Effector memory CD4-positive, alpha-beta T cell (primary cell): ENCODE data around the gene ZNF329.

ENCODE experiments used
- DNase-seq, 3 donors: peaks; one replicate each; pipeline ENCODE4 v3.0.0-alpha.2; 2020
- H3K27ac ChIP-seq: 2 replicates; pipeline ENCODE4 v1.7.0; 2013; ENCODE audit warnings: mild to moderate bottlenecking, low read length, moderate library complexity; ENCODE audit not compliant: insufficient read depth, poor library complexity, severe bottlenecking
- H3K27me3 ChIP-seq: replicated peaks from 2 replicates; pipeline ENCODE4 v1.7.0; 2013; ENCODE audit warnings: mild to moderate bottlenecking, low read length; ENCODE audit not compliant: insufficient read depth, control insufficient read depth, poor library complexity, severe bottlenecking
- H3K36me3 ChIP-seq: 2 replicates; pipeline ENCODE4 v1.7.0; 2013; ENCODE audit warnings: mild to moderate bottlenecking, low read length, moderate library complexity; ENCODE audit not compliant: control insufficient read depth, insufficient read depth
- H3K4me1 ChIP-seq: 2 replicates; pipeline ENCODE4 v1.7.0; 2013; ENCODE audit warnings: low read length, mild to moderate bottlenecking; ENCODE audit not compliant: control insufficient read depth, insufficient read depth, poor library complexity, severe bottlenecking
- H3K4me3 ChIP-seq: 2 replicates; pipeline ENCODE4 v1.7.0; 2013; ENCODE audit warnings: low read length, low read depth, mild to moderate bottlenecking; ENCODE audit not compliant: insufficient read depth, poor library complexity, severe bottlenecking
- H3K9me3 ChIP-seq: 2 replicates; pipeline ENCODE4 v1.7.0; 2013; ENCODE audit warnings: mild to moderate bottlenecking, low read length, moderate library complexity; ENCODE audit not compliant: control insufficient read depth

The ZNF329 gene

GRCh38 chr19:58095328-58095727 lies 55.3 kb downstream of the ZNF329 start:
- Histone ChIP-seq H3K9me3 (peaks cover 7% of the 10 kb centered on the region), H3K4me1 (peaks cover 7% of the 10 kb centered on the region), H3K36me3 (no peaks in the 10 kb centered on the region), H3K27me3 (no peaks in the 10 kb centered on the region), H3K27ac (no peak overlapping the region), H3K4me3 (no peak overlapping the region)
- no peak for DNase-seq

DNA sequence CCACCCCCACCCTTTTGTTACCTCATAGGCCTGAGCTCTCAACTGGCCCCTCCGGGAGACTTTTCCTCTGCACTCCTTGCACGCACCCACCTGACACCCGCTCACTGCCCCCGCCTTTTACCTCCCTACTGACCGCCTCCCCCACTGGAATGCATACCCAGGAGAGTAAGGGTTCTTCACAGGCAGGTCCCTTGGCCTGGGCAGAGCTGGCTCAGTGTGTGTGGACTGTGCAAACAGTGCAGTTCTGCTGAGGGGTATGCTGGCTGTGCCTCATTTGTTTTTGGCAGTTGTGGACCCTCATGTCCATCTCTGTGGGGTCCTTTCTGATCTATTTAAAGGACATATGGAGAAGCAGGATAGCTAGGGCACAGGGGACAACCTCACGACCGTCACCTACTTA lies 57.5 kb downstream of the ZNF329 start:
- Histone ChIP-seq H3K9me3 (no peaks in the 10 kb centered on the region), H3K27me3 (no peaks in the 10 kb centered on the region), H3K4me3 (no peak overlapping the region), H3K4me1 (peaks cover 7% of the 10 kb centered on the region), H3K36me3 (peaks cover 3% of the 10 kb centered on the region), H3K27ac (no peak overlapping the region)
- DNase-seq: no peak

DNA sequence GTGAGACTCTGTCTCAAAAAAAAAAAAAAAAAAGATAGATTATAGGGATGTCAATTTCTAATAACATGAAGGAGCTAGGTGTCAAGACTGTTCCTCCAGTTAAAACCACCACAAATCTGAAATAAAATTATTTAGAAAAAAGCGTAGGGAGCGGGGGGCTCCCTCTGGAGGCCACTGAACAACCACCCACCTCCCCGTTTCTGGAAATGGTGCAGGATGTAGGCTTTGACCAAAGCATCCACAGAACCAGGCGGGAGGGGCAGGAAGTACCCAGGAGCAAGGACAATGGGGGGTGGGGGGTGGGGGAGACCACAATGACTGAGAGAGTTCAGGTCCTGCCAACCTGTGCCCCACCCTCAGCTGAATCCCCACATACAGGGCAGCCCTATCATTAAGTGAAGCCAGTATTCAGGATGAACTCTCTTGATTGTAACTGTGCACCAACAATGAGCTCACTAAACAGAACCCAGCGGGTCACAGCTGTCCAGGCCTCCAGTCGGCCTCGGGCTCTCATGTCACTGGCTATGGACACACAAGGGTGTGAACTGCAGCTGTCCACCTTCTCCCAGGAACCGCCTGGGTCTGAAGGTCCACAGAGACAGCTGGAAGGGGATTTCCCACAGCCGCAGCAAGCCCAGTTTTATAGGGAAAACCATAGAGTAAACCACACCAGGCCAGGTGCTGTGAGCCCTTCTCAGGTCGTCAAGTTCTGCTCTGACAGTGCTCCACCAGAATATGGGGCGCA lies 59.2 kb downstream of the ZNF329 start:
- Histone ChIP-seq H3K27ac (no peak overlapping the region), H3K27me3 (no peaks in the 10 kb centered on the region), H3K9me3 (peaks cover 7% of the 10 kb centered on the region), H3K36me3 (peaks cover 6% of the 10 kb centered on the region), H3K4me3 (no peak overlapping the region), H3K4me1 (no peaks in the 10 kb centered on the region)
- DNase-seq: no peak

DNA sequence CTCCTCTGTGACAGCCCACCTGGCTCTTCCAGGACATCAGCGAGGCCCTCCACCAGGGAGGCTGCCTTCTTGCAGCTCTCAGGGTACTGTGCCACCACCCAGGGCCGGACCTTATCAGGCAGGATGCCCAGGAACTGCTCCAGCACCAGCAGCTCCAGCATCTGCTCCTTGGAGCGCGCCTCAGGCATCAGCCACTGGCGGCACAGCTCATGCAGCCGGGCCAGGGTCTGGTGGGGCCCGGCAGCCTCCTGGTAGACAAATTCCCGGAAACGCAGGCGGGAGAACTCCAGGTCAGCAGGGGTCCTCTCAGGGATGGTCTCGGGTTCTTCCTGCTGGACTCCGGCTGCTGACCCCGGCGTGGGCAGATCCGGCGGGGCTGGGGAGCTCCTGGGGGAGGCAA lies 60.7 kb downstream of the ZNF329 start:
- H3K4me1 ChIP-seq: no peaks in the 10 kb centered on the region
- peaks cover 14% of the 10 kb centered on the region for H3K9me3 ChIP-seq
- no peak for DNase-seq
- H3K27me3 ChIP-seq: no peaks in the 10 kb centered on the region
- H3K4me3 ChIP-seq: no peak overlapping the region
- H3K27ac ChIP-seq: no peak overlapping the region
- peaks cover 6% of the 10 kb centered on the region for H3K36me3 ChIP-seq

DNA sequence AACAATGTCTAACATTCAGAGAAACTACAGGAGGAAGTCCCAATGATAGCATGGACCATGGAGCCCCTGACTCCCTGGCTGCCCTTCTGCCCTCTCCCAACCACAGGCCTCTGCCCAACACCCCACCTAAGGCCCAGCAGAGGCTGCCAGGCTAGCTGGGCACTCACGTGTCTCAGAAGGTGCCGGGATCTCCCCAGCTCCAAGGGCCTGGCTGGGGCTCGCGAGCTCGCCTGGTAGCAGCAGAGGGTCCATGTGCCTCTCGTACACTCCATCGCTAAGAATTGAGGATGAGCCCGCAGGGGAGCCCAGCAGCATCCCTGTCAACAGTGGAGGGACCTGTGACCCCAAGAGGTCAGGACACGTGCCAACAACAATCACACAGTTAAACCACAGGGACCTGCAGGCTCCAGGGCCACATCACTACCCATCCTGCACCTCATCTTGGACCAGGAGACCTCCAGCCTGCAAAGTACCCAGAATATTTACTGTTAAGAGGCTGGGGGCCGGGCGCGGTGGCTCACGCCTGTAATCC lies 62.0 kb downstream of the ZNF329 start:
- H3K4me1 ChIP-seq: no peaks in the 10 kb centered on the region
- H3K27ac ChIP-seq: no peak overlapping the region
- no peak for DNase-seq
- H3K27me3 ChIP-seq: no peaks in the 10 kb centered on the region
- no peak overlapping the region for H3K4me3 ChIP-seq
- H3K36me3 ChIP-seq: peaks cover 6% of the 10 kb centered on the region
- H3K9me3 ChIP-seq: peaks cover 14% of the 10 kb centered on the region

DNA sequence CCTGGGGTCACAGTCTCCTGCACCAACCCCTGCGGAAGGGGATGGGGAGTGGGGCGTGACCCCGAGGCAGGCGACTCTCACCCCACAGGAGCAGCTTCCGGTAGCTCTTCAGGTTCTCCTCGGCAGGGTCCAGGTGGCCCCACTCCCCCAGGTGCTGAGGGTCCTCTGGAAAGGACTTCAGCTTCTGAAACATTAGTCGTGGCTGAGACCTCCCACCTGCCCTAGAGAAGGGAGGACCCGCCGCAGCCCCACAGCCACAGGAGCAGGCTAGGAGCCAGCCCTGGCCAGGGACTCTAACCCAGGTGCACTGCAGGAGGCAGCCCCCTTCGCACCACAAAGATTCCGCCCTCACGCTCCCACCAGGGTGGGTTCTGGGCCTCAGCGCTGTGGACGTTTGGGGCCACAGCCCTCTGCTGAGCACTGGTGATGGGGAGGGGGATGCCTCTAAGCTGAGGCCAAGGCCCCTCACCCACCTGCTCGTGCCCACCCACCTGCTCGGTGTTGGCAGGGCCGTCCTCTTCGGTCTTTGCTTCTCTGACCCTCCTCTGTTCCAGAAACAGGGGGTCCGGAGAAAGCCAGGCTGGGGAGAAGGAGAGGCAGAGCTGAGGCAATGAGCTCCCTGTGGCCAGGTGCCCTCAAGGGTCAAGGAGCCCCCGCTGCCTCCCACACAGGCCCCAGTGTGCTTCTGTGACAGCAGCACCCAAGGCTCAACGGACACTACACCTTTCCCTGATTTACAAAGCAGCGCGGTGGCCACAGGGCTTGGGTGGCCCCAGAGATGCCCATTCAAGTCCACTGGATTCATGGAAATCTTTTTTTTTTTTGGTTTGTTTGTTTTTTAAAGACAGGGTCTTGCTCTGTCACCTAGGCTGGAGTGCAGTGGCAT lies 63.5 kb downstream of the ZNF329 start:
- no peak overlapping the region for H3K27ac ChIP-seq
- H3K4me3 ChIP-seq: no peak overlapping the region
- no peak for DNase-seq
- H3K9me3 ChIP-seq: peaks cover 23% of the 10 kb centered on the region
- H3K4me1 ChIP-seq: no peaks in the 10 kb centered on the region
- H3K36me3 ChIP-seq: peaks cover 6% of the 10 kb centered on the region
- H3K27me3 ChIP-seq: no peaks in the 10 kb centered on the region

GRCh38 chr19:58085348-58085875 lies 65.2 kb downstream of the ZNF329 start:
- Histone ChIP-seq H3K36me3 (peaks cover 6% of the 10 kb centered on the region), H3K4me3 (no peak overlapping the region), H3K4me1 (no peaks in the 10 kb centered on the region), H3K9me3 (peaks cover 32% of the 10 kb centered on the region), H3K27ac (no peak overlapping the region), H3K27me3 (no peaks in the 10 kb centered on the region)
- no peak for DNase-seq

GRCh38 chr19:58084596-58085347 lies 65.8 kb downstream of the ZNF329 start:
- Histone ChIP-seq H3K4me1 (no peaks in the 10 kb centered on the region), H3K27ac (no peak overlapping the region), H3K9me3 (peaks cover 37% of the 10 kb centered on the region), H3K27me3 (no peaks in the 10 kb centered on the region), H3K4me3 (no peak overlapping the region), H3K36me3 (peaks cover 6% of the 10 kb centered on the region)
- no peak for DNase-seq

DNA sequence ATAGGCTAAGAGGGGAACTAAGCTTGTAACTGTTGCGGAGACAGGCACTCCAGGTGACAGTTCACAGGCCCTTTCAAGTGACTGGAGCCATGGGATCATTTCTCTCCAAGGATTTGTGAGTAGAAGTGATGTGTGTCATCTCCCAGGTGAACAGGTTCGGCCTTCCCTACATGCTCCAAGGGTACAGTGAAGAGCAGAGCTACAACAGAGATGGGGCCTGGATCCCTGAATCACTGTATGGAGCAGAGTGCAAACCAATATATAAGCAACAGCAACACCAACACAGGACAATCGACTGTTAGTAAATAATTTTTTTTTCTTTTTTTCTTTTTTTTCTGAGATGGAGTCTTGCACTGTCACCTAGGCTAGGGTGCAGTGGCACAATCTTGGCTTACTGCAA lies 67.6 kb downstream of the ZNF329 start:
- Histone ChIP-seq H3K36me3 (peaks cover 2% of the 10 kb centered on the region), H3K9me3 (peaks cover 37% of the 10 kb centered on the region), H3K27me3 (no peaks in the 10 kb centered on the region), H3K4me3 (no peak overlapping the region), H3K4me1 (no peaks in the 10 kb centered on the region), H3K27ac (no peak overlapping the region)
- DNase-seq: no peak
